ENCODE measurements around the gene TRAF2.

Gene TRAF2

GRCh38 chr9:136847826-136848392 lies 38.4 kb upstream of the TRAF2 start:
- peak; percentile 26 for DNase-seq

- no peak for DNase-seq
Measured at GRCh38 chr9:136848393-136849037, 37.8 kb upstream of the TRAF2 start.

GRCh38 chr9:136849038-136849959 lies 37.0 kb upstream of the TRAF2 start, which contains the start of gene PHPT1:
PHPT1 (plus strand) TSS chr9:136849409; CDS start chr9:136849431, 22 bp downstream.
- peak; percentile 91 for DNase-seq

GRCh38 chr9:136849960-136850865 lies 36.1 kb upstream of the TRAF2 start:
- no peak for DNase-seq

GRCh38 chr9:136850866-136851775 lies 35.2 kb upstream of the TRAF2 start:
- no peak for DNase-seq

GRCh38 chr9:136851941-136852663 lies 34.2 kb upstream of the TRAF2 start, which contains the start of gene MAMDC4:
MAMDC4 (plus strand) TSS chr9:136852346; CDS start chr9:136852417, 71 bp downstream.
- no peak for DNase-seq

GRCh38 chr9:136852664-136853595 lies 33.4 kb upstream of the TRAF2 start:
- DNase-seq, result no peak

- DNase-seq, result no peak
Measured at GRCh38 chr9:136853596-136854112, 32.7 kb upstream of the TRAF2 start.

GRCh38 chr9:136854113-136854841 lies 32.0 kb upstream of the TRAF2 start:
- no peak for DNase-seq

GRCh38 chr9:136854842-136855460 lies 31.4 kb upstream of the TRAF2 start:
- no peak for DNase-seq

GRCh38 chr9:136855461-136856078 lies 30.7 kb upstream of the TRAF2 start:
- DNase-seq, result no peak

GRCh38 chr9:136856079-136856476 lies 30.2 kb upstream of the TRAF2 start:
- DNase-seq, result no peak

- no peak for DNase-seq
Measured at GRCh38 chr9:136856541-136857141, 29.7 kb upstream of the TRAF2 start.

GRCh38 chr9:136857166-136857565 lies 29.1 kb upstream of the TRAF2 start:
- DNase-seq, result no peak

GRCh38 chr9:136857581-136858412 lies 28.5 kb upstream of the TRAF2 start:
- no peak for DNase-seq

GRCh38 chr9:136858452-136858843 lies 27.9 kb upstream of the TRAF2 start:
- DNase-seq, result no peak

Data from effector CD8-positive, alpha-beta T cell (primary cell).